HepG2 (cell line): ENCODE data around the gene SHISA5. TPM values are rescaled to one million over a fixed set of nuclear protein-coding genes. Genes with fewer than 3 reads are reported as not detected.

Experiments used
- AKNA ChIP-seq: sonication (generic); formaldehyde crosslinking; IDR thresholded peaks from 2 replicates; pipeline ENCODE4 v1.4.0; 2020; ENCODE audit warnings: missing genetic modification reagents, borderline replicate concordance
- FOXC1 ChIP-seq: sonication (generic); formaldehyde crosslinking; IDR thresholded peaks from 2 replicates; pipeline ENCODE4 v1.8.0; 2022; ENCODE audit warnings: mild to moderate bottlenecking, missing genetic modification reagents, borderline replicate concordance
- HNF1B ChIP-seq: sonication (generic); formaldehyde crosslinking; IDR thresholded peaks from 2 replicates; pipeline ENCODE4 v1.5.1; 2020; ENCODE audit warnings: mild to moderate bottlenecking, moderate library complexity, missing genetic modification reagents
- MEIS2 ChIP-seq: sonication (generic); formaldehyde crosslinking; IDR thresholded peaks from 2 replicates; pipeline ENCODE4 v1.9.0; 2021; ENCODE audit warnings: mild to moderate bottlenecking, missing genetic modification reagents
- PHF21A ChIP-seq: sonication (generic); formaldehyde crosslinking; IDR thresholded peaks from 2 replicates; pipeline ENCODE4 v1.5.0; 2020; ENCODE audit warnings: mild to moderate bottlenecking, missing genetic modification reagents
- PLRG1 ChIP-seq: fragments of 450-650 bp; conservative IDR thresholded peaks from 2 replicates; pipeline ENCODE4 v1.6.1; 2016
- SRSF9 ChIP-seq: fragments of 200-400 bp; formaldehyde crosslinking; IDR thresholded peaks from 2 replicates; pipeline ENCODE4 v1.6.1; 2018; ENCODE audit warnings: borderline replicate concordance, mild to moderate bottlenecking, low read depth, low read length; ENCODE audit not compliant: insufficient read depth, poor library complexity, severe bottlenecking
- ZBTB42 ChIP-seq: sonication (generic); formaldehyde crosslinking; IDR thresholded peaks from 2 replicates; pipeline ENCODE4 v1.5.0; 2020; ENCODE audit warnings: mild to moderate bottlenecking, missing genetic modification reagents
- ZBTB46 ChIP-seq: sonication (generic); formaldehyde crosslinking; IDR thresholded peaks from 2 replicates; pipeline ENCODE4 v1.4.0; 2020; ENCODE audit warnings: mild to moderate bottlenecking, missing genetic modification reagents, borderline replicate concordance
- ZFP82 ChIP-seq: sonication (generic); formaldehyde crosslinking; IDR thresholded peaks from 2 replicates; pipeline ENCODE4 v1.5.1; 2020; ENCODE audit warnings: mild to moderate bottlenecking, missing genetic modification reagents, borderline replicate concordance
- ZKSCAN1 ChIP-seq: fragments of 150-350 bp; IDR thresholded peaks from 2 replicates; pipeline ENCODE4 v1.6.1; 2014; ENCODE audit warnings: low read length
- ZNF251 ChIP-seq: sonication (generic); formaldehyde crosslinking; IDR thresholded peaks from 2 replicates; pipeline ENCODE4 v1.9.0; 2021; ENCODE audit warnings: mild to moderate bottlenecking, missing genetic modification reagents
- ZNF337 ChIP-seq: sonication (generic); formaldehyde crosslinking; IDR thresholded peaks from 2 replicates; pipeline ENCODE4 v1.5.1; 2020; ENCODE audit warnings: missing genetic modification reagents, low read depth, mild to moderate bottlenecking, borderline replicate concordance
- ZNF652 ChIP-seq: IDR thresholded peaks from 2 replicates; pipeline ENCODE4 v1.6.1; 2016; ENCODE audit warnings: low read depth, borderline replicate concordance
- ZNF678 ChIP-seq: sonication (generic); formaldehyde crosslinking; IDR thresholded peaks from 2 replicates; pipeline ENCODE4 v1.4.0; 2020; ENCODE audit warnings: mild to moderate bottlenecking, missing genetic modification reagents
- ZNF761 ChIP-seq: sonication (generic); formaldehyde crosslinking; conservative IDR thresholded peaks from 2 replicates; pipeline ENCODE4 v1.4.0; 2020; ENCODE audit warnings: mild to moderate bottlenecking, missing genetic modification reagents
- ZXDC ChIP-seq: sonication (generic); formaldehyde crosslinking; IDR thresholded peaks from 2 replicates; pipeline ENCODE4 v1.5.0; 2020; ENCODE audit warnings: mild to moderate bottlenecking, missing genetic modification reagents
- ZZZ3 ChIP-seq: sonication (generic); formaldehyde crosslinking; IDR thresholded peaks from 2 replicates; pipeline ENCODE4 v1.4.0; 2020; ENCODE audit warnings: missing genetic modification reagents, mild to moderate bottlenecking, borderline replicate concordance
- polyA plus RNA-seq, 8 experiments: library from polyadenylated mRNA; depleted of rRNA in 3 of 8; stranded (reverse) in 7 of 8; unstranded in 1 of 8; fragments of >200 nt; fragmentation: Illumina TruSeq in 4 of 8; extraction: Trizol in 4 of 8; gene quantifications; 2 replicates each; pipeline versions ENCODE4 v1.2.1 to v1.2.3, GENCODE V29; 2011 to 2016; ENCODE audit warnings: low read depth in 4 of 8, missing spikeins in 1 of 8, mixed read lengths in 1 of 8; ENCODE audit not compliant: insufficient read depth in 1 of 8
- total RNA-seq, 5 experiments: library from RNA; depleted of rRNA; stranded (reverse); fragments of >200 nt; fragmentation: Illumina TruSeq; extraction: Trizol; gene quantifications; 2 replicates each; pipeline ENCODE4 v1.2.3, GENCODE V29; 2016; ENCODE audit warnings: low read depth in 1 of 5

SHISA5 gene
- total and polyA plus RNA-seq, 2 of the 13 experiments (the other 11 are each of a cell fraction or from before 2014, with no cell fraction given), result 75.8 to 91.4 TPM

GRCh38 chr3:48507256-48508061 is 3.5 kb upstream of the SHISA5 start (continued):
- no peak for TF ChIP-seq ZFP82
- TF ChIP-seq ZKSCAN1, result no peak
- no peak for TF ChIP-seq ZBTB42
- TF ChIP-seq ZNF761 (CRISPR knock-in tag), result no peak
- 0 out of 2 replicates have a peak, but pooled peaks have one; percentile 51 for TF ChIP-seq HNF1B (CRISPR knock-in tag)
- no peak for TF ChIP-seq MEIS2 (CRISPR knock-in tag)
- TF ChIP-seq FOXC1 (CRISPR knock-in tag), result no peak
- no peak for TF ChIP-seq ZNF337 (CRISPR knock-in tag)
- no peak for TF ChIP-seq PLRG1
- TF ChIP-seq ZNF251, result no peak
- TF ChIP-seq AKNA (CRISPR knock-in tag), result no peak
- TF ChIP-seq PHF21A (CRISPR knock-in tag), result no peak
- TF ChIP-seq ZZZ3, result no peak
- TF ChIP-seq ZXDC (CRISPR knock-in tag), result no peak
- no peak for TF ChIP-seq ZNF652 (CRISPR knock-in tag)
- TF ChIP-seq ZNF678, result no peak
- TF ChIP-seq ZBTB46 (CRISPR knock-in tag), result no peak
- no peak for TF ChIP-seq SRSF9
